ENCODE data around the gene MED8.

The MED8 gene

GRCh38 chr1:43338001-43338400 lies 51.6 kb downstream of the MED8 start:
- DNase-seq (ENCODE audit: low spot score), result no peak
- TF ChIP-seq CTCF (IDR thresholded peaks at IDR 0.05; ENCODE audit: extremely low read depth, missing control alignments), result no peak

- no peak for DNase-seq (ENCODE audit: low spot score)
- TF ChIP-seq CTCF (IDR thresholded peaks at IDR 0.05; ENCODE audit: extremely low read depth, missing control alignments), result no peak
Observed at GRCh38 chr1:43337588-43337987, 52.0 kb downstream of the MED8 start, which contains the start of gene MPL. TSS of gene MPL (plus strand) at chr1:43337818. CDS start at chr1:43337849, 31 bp downstream.

- no peak for DNase-seq (ENCODE audit: low spot score)
- no peak for TF ChIP-seq CTCF (IDR thresholded peaks at IDR 0.05; ENCODE audit: extremely low read depth, missing control alignments)
Observed at GRCh38 chr1:43334453-43335205, 55.0 kb downstream of the MED8 start.

Data from GM20000 (cell line).